HG03039 (cell line): ENCODE results near the gene TBX1.
"Not testable (repeated sequence)": the region's sequence is repeated elsewhere in the genome, so short reads cannot be mapped to it uniquely, and the experiment has no call there.

Experiments
- ATAC-seq: cut with Tn5 transposase; IDR thresholded peaks from one replicate; pipeline ENCODE4 v1.9.1; 2021; ENCODE audit warnings: mild to moderate bottlenecking, moderate library complexity; ENCODE audit not compliant: unreplicated experiment

The TBX1 gene

DNA sequence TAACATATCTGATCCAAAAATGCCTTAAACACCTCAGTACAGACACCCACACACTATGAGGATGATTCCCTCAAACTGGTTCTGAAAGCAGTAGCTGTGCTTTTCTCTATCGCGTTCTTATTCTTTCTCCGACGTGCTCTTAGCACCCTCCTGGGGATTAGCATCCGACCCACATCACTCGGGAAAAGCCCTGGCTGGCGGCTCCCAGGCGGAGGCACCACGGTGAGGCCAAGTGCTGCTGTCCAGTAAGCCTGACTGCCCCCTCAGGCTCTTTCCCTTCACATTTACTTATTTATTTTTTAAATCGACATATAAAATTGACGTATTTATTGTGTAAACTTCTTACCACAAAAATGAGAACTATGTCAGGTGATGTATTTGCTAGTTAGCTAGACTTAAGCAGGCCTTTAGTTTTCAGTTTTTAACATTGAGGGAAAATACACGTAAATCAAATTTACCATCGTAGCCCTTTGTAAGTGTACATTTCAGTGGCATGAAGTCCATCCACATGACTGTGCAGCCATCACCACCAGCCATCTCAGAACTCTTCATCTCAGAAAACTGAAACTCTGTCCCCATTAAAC lies 19.2 kb downstream of the TBX1 start:
- ATAC-seq: no peak

DNA sequence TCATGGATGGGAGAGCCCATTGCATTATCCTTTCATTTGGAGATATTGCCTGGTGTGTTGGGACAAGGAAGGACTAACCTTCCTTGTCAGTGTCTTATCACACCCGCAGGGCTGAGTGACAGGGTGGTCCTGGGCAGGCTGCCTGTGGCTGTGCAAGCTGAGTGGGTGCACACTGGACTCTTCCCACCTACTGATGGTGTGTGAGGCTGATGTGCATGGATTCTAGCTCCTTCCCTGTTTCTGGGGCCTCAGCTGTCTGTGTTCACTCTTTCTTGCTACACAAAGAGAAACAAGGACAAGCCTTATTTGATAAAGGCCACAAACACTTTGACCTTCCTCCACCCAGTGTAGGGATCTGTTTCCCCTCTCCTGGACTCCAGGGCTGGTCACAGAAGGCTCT lies 22.0 kb downstream of the TBX1 start:
- no peak for ATAC-seq

DNA sequence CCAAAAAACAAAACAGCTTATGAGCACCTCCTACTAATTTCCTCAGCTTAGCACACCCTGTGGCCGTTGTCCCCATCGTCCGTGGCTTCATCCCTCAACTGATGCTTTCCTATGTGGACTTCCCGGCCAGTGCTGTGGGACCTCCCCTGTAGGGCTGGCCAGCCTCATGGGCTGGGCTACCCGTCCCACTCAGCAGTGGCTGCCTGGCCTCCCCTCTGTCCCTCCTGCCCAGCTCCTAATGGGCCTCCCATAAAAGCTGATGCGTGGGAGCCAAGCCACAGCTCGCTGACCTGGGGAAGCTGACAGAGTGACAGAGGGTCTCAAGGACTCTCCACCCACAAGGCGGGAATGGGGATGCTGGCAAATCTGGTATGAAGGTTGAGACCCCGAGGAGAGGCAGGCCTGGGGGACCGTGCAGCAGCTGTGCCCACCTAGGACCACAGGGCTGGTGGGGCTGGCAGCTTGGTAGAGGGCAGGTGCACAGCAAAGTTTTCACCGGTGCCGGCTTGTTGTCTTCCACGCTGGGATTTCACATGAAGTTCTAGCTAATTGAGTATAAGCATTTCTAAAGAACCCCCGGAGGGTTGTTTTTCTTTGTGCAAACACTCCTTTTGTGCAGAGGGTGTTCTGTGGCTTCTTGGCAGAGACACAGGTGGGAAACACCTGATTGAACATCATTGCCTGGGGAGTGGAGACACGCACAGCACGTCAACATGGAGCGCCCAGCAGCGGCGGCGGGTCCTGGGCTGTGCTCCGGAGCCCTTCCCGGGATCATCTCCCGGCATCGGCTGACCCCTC lies 23.2 kb downstream of the TBX1 start:
- ATAC-seq: no peak

DNA sequence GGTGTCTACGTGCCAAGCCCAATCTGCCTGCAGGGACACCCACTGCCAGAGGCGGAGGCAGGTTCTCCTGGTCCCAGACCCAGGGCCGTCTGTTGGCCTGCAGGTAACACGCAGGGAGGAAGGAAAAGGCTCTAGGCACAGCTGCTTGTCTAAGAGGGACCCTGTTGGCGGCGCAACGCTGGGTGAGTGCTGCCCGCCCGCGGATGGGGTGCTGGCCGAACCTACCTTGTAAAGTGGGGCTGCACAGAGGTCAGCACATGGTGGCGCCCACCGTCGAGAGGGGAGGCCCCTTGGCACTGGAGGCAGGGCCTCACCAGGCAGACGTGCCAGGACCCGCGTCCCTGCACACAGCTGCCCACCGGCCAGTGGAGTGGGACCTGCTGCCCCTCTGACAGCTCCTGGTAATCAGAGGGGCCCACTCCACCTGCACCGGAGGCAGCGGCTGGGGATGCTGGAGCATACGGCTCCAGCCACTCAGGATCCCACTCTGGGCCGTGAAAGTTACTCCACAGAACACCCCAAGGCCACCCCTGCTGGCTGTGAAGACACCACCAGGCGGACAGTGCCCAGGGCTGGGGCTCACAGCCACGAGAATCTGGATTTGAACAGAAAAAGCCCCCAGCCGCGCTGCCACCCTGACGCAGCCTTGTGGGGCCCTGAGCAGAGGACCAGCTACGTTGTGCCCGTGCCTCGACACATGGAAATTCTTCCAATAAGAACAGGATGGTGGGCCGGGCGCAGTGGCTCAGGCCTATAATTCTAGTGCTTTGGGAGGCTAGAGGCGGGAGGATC lies 24.0 kb downstream of the TBX1 start:
- no peak for ATAC-seq

DNA sequence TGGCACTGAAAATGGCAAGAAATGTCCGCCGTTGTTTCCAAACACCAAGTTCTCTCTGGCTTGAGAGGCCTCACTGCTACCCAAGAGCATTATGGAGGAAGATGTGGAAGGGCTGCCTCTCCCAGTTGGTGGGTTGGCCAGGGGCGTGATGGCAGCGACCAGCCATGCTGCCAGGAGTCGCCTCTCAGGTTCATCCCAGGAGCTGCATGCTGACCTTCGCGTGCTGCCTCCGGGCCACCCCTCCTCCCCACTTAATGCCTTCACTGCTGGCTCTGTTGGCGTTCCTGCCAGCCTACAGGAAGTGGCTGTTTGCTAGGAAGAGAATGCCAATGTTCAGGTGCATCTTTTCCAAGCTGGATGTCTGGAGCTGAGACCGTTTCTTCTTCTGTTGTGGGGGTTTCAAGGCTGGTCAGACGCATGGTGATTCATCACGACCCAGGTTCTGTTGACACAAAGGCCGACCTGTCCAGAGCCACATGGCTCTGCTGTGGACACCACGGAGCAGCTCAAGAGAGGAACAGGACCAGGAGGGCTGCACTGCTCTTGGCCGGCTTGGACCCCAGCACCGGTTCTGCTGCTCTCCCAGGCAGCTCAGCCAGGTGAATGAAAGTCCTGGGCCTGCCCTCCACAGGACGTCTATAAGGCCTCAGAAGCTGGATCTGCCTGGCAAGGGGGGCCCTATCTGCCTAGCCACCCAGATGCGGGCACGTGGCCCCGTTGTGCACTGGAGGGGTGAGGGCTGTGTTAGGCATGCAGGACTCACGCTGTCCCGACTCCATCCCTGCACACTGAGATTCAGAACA lies 25.1 kb downstream of the TBX1 start:
- no peak for ATAC-seq

DNA sequence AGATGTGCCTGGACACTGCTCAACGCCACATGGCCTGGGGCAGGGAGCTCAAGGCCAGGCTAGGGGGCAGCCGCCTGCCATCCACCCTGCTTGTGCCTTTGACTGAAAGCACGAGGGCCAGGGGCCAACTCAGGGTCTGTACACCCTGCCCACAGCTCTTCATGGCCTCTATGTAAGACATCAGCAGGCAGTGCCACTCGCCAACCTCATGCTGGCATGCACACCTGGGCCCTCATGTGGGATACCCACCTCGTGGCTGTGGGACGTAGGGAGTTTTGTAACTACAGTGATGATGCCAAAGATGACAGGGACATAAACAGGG lies 25.6 kb downstream of the TBX1 start:
- ATAC-seq: no peak

DNA sequence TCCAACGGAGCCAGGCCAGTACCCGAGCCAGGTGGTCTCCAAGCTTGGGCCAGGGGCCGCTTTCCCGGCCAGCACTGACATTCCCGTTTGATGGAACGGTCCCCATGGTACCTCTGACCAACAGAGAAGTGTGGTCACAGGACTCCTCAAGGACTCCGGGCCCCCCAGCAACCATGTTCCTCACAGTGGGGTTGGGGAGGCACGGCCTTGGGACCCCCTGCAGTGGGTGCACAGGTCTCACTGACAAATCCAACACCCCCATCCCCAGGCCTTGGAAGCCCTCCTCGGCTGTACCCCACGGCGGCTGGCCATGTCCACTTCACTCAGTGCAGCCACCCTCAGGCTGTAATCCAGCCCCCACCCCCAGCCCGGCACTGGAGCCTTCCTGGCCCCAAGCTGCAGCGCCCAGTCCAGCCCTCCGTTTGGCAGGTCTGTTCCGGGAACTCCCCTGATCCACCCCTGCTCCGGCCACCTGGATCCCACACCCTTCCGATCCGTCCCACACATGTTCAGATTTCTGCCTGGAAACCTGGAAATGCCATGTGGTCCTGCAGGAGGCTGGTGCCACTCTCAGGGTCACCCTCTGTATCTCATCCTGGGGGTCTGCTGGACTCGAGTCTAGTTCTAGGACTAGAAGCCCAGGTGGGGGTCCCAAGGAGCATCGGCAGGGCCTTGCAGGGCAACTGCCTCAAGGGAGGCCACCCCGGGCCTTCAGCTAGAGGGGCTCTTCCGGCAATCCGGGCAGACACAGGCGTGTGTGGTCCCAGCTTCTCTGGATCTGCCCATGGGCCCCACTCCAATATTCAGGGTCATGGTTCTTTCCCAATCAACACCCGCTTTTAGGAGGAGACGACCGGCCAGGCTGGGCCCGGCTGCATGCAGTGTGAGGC lies 26.6 kb downstream of the TBX1 start:
- ATAC-seq: no peak

DNA sequence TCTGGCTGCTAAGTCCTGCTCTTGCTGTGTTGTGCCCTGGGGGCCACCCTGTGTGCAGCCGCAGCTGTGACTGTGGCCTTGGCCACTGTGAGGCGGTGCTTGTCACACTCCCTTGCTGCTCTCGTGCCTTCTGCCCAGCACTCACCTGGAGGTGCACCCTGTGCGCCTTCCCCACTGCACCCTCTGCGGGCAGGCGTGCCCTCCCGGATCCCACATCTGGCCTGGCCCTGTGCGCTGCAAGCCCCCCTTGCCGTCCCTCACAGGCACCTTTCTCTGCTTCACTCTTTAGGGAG lies 27.2 kb downstream of the TBX1 start:
- no peak for ATAC-seq

DNA sequence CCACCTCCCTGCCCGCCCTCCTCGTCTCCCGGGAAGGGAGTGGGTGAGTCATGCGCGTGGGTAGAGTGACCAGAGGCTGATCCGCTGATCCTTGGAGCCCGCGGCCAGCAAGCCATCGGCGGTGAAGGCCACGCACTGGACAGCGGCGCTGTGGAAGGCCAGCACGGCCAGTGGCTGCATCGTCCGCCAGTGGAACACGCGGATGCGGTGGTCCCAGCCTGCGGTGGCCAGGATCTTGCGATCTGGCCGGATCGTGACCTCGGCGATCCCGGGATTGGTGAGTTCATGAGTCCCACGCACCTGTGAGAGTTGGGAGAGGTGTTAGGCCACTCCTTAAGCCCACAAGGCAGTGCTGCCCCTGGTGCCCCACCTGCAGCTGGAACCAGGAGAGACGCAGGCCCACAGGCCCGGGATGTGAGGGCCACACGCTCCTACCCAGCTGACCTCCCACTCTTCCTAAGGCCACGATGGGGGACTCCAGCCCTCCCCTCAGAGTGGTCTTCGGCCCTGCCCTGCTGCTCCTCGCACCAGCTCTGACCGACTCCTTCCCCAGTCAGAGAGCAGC lies 28.2 kb downstream of the TBX1 start:
- no peak for ATAC-seq

DNA sequence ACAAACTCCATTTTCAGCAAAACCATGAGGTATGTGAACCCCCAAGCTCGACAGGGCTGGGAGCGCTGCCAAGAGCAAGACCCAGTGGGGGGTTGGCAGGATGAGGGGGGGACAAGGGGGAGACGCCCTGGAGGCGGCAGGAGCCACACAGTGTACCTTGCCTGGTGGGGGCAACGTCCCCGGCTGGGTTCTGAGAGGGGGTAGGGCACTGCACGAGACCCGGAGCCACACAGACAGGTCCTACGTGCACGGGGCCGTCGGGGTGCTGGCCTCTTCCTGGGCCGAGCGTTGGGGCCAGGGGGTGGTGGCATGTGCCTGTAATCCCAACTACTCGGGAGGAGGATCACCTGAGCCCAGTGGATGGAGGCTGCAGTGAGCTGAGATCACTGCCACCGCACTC lies 28.8 kb downstream of the TBX1 start:
- no peak for ATAC-seq

DNA sequence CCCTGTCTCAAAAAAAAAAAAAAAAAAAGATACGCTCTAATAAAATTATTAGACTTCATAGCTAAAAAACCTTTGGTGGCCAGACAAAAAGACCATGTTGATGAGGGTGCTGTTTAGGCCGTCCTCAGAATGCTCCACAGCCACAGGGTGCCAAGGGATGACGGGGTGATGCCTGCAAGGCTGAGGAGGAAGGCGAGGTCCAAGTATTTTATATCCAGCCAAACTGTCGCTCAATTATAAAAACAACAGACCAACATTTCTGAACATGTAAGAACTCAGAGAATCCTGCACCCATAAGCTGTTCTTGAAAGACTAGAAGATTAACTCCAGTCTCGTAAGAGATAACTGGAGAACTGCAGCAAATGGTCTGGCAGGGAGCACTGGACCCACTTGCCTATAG lies 29.2 kb downstream of the TBX1 start:
- no peak for ATAC-seq

DNA sequence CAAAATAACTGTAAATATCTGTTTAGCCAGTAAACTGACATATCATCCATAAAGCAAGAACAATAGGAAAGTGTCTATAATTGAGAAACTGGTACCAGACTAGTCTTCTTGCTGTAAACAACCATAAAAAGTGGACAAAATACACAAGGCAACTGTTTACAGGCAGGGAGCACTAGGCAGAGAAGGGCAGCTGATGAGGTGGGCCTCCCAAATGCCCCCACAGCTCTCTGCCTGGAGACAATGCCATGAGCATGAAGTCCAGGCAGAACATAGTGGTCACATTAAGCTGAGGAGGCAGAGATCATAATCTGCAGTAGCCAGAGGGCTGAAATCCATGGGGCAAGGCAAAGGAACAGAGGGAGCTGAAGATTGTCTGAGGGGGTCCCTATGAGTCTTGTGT lies 30.7 kb downstream of the TBX1 start:
- ATAC-seq: no peak

DNA sequence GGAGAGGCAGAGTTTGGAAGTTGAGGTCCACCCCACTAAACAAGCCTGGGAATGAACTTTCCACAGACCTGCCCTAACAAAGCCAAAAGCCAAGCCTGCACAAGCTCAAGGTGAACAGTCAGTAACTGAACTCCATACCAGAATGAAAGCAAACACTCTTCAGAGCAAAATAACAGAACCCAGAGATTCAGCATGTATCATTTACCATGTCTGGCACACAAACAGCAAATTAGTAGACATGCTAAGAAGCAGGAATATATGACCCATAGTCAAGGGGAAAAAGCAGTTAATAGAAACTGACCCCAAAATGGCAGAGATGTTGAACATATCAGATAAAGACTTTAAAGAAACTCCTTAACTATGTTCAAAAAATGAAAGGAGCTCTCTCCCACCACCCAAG lies 31.3 kb downstream of the TBX1 start:
- no peak for ATAC-seq

DNA sequence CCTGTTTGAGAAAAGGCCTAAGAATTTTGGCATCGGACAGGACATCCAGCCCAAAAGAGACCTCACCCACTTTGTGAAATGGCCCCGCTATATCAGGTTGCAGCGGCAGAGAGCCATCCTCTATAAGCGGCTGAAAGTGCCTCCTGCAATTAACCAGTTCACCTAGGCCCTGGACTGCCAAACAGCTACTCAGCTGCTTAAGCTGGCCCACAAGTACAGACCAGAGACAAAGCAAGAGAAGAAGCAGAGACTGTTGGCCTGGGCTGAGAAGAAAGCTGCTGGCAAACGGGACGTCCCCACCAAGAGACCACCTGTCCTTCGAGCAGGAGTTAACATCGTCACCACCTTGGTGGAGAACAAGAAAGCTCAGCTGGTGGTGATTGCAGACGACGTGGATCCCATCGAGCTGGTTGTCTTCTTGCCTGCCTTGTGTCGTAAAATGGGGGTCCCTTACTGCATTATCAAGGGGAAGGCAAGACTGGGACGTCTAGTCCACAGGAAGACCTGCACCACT lies 31.9 kb downstream of the TBX1 start:
- not testable (repeated sequence) for ATAC-seq

DNA sequence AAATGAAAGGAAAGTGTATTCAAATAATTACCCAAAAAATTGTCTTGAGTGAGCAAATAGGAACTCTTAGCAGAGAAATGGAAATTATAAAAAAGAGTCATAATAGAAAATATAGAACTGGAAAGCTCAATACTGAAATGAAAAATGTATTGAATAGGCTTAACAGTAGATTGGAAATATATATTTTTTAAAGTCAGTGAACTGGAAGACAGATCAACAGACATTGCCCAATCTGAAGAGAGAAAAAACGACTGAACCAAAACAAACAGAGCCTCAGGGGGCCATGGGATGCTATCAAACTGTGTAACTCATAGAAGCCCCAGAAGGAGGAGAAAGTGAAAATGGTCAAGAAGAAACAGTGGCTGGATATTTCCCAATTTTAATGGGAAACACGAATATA lies 32.6 kb downstream of the TBX1 start:
- no peak for ATAC-seq

DNA sequence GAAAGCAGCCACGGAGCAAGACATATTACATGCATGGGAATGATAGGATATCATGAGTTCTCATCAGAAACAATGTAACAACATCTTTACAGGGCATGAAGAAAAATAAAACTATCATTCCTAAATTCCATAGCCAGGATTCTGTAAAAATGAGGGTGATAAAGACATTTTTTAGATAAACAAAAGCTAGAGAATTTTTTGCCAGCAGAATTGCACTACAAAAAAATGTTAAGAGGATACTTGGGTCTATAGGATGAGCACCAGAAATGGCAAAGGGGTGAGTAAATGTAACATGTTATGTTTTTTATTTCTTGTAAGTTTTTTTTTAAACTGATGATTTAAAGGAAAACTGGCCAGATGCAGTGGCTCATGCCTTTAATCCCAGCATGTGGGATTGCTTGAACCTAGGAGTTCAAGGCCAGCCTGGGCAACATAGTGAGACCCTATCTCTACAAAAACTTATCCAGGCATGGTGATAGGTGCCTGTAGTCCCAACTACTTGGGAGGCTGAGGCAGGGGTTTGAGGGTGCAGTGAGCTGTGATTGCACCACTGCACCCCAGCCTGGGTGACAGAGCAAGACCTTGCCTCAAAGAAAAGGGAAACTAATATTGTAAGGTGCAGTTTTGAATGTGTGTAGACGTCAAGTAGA lies 33.2 kb downstream of the TBX1 start:
- ATAC-seq: no peak

DNA sequence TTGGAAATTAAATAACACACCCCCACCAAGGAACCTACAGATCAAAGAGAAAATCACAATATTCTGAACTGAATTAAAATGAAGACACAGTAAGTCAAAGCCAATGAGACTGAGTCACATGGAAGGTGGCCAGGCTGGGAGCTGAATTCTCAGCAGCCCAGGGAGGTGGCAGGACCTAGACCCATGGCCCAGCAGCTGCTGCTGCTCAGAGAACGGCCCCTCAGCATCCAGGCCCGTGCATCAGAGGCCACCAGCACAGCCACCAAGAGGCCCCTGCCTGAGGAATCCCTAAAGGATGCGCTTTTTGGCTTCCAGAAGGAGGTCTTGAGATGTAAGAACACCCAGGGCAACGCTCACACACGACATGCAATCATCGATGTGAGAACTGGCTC lies 35.0 kb downstream of the TBX1 start:
- no peak for ATAC-seq

DNA sequence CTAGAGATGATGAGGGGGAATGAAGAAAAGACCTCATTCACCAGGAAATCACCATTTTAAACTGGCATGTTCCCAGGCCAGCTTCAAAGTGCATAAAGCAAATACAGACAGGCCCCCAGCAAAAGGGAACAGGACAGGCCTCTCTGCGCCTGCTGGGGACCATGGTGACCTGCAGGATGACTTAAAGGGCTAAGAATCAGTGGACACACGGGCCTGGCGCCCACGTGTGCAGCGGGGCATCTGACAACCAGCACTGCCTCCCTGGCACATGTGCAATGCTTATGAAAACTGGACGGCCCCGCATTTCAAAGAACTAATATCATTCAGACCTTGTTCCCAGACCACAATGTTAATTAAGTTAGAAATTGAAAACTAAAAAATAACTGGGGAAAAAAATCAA lies 35.6 kb downstream of the TBX1 start:
- ATAC-seq: no peak
